Measurements from ENCODE around the gene B4GALT2.

The B4GALT2 gene

DNA sequence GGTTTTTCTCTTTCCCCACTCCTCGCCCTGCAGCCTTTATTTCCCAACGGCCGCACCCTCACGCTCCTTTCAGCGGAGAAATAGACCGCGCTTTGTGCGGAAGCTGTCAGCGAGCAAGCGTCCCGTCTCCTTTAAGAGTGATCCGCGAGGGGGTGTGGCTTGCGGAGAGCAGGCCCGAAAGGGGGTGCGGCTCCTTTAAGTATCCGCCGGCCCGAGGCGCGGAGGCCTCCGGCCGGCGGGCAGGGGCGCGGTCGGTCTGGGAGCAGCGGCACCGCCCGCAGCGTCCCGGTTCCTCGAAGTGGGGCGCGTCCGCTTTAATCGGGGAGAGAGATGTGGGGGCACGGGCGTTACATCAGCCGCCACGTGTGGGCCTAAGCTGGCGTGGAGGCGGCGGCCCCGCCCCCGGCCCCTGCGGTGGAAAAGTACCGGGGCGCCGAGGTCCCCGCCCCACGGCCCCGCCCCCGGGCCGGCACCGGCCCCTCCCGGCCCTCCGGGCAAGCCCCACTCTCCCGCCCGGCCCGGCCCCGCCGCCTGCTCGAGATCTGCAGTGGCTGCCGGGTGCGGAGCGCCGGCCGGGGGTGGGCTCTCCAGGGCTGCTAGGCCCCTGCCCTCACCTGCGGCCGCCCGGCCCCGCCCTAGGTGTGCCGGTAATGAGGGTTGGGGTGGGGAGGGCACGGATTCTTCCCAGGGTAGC is 51.0 kb downstream of the B4GALT2 start:
- DNase-seq (ENCODE audit: low spot score): peak; percentile 91

DNA sequence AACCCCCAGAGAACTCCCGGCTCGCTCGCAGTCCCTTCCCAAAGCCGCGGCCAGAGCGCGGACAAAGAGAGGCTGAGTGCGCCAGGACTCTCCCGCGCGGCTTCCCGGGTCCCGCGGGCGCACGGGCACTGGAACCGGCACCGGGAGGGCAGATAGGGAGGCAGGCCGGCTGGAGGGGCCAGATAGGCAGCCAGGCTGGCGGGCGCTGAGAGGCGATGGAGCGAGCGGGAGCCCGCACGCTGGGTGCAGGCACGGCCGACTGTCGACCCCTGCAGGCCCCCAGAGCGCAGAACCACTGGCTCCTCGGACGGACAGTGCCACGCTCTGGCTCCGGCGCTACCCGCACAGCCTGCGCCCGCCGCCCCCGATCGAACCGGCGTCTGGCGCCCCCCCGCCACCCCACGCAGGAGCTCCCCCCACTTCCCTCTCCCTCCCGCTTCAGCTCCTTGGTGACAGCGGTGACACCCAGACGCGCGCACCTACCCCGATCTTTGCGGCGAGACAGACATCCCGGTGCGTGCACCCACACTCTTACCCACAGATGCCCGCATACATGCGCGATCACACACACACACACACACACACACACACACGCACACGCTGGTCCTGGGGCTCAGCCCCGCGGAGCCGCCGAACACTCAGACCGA is 51.7 kb downstream of the B4GALT2 start:
- peak; percentile 37 for DNase-seq (ENCODE audit: low spot score)

DNA sequence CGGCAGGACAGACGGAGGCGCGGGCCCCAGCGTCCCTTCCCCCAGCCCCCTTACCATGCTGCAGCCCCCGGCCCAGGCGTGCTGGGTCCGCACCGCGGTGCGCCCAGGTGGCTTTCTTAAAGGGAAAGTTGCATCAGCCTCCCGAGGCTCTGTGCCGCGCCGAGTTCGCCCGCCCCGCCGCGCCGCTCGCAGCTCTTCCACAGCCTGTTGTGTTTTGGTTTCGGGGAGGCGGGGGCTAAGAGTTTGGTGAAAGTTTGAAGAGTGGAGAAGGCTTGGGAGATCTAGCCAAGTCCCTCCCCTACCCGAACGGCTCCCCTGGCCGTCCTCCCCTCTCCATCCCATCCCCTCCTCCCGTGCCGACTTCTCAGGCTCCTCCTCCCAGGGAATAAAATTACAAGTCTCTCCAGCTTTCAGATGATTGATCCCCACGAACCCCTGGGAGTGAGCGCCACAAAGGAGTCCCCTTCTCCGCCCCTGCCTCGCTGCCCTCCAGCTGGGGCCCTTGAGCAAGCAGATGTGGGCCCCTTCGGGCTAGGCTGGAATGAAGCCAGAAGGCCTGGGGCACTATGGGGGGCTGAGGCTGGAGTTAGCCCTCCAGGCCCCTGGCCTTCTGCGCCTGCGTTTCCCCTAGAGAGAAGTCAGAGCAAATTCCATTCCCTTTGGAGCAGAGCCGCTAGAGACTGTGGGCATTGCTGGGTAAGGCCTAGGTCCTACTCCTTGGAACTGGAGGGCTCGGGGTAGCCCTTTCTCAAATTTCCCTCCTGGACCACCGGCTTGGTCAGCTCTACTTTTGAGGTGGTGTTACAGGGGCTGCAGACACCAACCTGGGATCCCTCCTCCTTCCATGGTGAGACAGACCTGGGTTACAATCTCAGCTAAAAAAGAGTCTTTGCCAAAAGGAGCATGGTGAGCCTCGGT is 52.5 kb downstream of the B4GALT2 start, which contains the start of gene SLC6A9:
SLC6A9 (minus strand) TSS at position 211 of the 918 bp plus-strand sequence. CDS start 7,185 bp downstream, outside the sequence.
- peak; percentile 11 for DNase-seq (ENCODE audit: low spot score)

DNA sequence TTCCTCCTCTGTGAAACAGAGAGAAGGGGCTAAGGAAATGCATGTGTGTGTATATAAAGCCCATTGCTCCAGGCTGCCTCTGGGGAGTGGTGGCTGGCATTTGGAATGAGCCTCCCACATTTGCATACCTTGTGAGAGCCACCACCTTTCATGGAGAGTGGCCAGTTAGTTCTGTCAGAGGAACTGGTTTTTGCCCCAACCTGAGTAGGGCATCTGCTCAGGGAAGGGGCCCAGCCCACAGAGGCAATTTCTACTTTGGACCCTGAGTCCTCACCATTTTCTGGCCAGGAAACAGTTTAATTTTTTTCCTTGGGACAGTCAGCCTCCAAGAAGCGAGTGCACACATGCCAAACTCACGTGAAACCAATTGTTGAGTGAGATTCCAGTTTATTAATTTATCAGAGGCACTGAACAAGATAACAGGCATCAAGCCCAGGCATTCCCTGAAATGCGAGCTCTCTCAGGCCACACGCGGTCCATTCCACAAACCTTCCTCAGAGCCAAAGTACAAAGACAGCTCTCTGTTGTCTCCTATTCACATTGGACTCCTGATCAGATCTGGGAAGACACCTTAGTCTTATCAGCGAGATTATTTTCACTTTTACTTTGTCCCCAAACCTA is 53.3 kb downstream of the B4GALT2 start:
- DNase-seq (ENCODE audit: low spot score): no peak

DNA sequence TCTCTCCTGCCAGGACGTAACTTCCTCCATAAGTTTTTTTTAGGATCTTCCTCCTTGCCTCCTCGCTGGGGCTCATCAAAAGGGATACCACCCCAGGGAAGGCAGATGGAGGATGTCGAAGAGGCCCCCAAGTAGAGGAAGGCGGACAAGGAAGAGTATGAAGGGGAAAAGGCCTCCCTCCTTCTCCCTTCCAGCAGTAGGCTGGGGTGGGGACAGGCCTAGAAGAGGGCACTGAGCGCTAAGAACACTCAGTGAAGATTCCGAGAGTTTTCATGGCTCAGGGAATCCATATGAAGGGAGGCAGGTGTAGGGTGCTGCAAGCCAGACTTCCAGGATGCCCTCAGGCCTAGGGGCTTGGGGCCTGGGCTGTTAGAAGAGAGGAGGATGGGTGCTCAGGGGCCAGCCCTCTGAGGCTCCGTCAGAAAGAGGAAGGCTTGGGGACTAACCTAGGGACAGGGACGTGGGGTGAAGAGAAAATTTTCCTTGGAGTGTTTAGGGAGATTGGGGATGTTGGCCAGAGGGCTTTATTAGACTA is 54.1 kb downstream of the B4GALT2 start:
- DNase-seq (ENCODE audit: low spot score): no peak

DNA sequence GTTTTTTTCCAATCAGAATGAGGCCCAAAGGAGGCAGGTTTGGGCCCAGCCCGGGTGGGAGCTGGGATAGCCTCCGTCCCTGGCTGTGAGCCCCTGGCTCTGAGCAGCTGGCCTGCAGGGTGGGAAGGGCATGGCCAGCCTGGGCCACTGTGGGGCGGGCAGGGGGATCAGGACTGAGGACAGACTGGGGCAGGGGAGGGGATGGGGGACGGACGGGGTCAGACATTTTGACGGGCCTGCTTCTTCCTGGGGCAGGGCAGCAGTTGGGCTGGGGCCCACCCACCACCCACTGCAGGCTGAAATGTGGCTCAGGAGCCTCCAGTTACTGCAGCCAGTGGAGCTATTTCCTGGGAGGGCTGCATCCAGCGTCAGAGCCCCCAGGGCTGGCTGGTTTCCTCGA is 54.7 kb downstream of the B4GALT2 start:
- no peak for DNase-seq (ENCODE audit: low spot score)

DNA sequence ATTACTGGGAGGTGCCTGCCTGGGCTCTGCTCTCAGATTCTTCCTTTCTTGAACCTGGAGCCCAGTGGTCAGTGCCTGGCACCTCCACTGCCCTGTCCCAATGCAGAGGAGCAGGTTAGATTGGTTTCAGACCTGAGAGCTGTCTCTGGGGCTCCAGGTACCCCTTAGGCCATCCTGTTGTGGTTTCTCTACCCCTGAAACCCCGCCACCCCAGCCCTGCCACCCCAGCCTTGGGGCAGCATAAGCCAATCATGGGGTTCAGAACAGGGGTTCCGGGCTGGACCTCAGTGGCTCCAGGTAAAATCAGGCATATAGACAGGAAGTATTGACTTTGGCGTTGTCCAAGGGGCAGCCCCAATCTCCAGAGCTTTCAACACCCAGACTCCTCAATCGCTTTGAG is 55.4 kb downstream of the B4GALT2 start:
- DNase-seq (ENCODE audit: low spot score): no peak

DNA sequence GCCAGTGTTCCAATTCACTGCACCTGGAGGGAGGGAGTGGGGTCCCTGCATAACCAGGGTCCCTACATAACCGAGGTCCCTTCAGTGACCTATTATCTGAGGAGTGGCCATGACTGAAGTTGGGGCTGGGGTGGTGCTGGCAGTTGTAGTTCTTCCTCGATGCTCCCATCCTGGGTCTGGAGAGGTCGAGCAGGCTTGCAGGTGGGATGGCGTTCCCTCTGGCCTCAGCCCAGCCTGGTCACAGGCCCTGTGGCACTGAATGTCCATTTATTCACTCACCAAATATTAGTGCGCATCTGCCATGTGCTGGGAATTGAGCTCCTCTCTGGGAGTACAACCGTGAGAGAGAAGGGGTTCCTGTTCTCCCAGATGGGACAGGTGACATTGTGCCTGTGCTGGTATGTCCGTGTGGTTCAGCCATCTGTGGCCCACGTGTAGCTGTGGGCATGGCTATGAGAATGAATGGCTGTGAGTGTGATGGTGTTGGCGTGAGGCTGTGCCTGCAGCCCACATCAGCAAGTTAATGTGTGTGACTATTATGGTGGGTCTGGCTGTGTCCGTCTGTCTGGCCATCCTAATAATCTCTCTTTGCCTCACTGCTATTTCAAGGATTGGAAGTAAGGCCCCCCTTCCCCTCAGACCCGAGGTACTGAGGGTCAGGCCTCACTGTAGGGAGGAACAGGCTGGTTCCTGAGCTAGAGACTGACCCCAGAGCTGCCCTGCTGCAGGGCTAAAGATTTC is 56.1 kb downstream of the B4GALT2 start:
- DNase-seq (ENCODE audit: low spot score): no peak

DNA sequence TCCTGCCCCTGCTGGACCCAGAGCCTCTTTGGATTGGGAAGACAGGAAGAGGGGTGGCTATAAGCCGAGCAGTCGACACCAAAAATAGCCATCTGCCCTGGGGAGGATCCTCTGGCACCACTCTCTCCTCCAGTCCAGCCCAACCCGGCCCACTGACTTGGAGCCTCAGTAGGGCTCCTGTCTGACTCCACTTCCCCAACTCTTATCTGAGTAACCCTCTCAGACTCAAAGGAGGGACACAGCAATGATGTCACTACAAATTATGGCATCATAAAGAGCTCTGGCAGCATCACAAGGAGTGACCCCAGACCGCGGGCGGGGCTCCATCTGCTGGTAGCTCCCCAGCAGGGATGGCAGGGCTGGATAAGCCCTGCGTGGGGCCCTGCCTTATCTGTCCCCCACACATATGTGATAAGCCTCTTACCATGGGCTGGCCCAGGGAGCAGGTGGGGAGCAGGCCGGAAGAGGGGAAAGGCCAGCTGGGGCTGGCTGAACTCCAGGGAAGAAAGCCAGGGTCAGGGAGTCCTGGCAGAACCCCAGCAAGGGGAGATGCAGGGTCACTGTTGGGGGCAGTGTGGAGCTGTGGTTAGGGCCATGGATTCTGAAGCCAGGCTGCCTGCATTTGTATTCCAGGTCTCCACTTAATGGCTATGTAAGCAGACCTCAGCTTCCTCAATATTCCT is 56.9 kb downstream of the B4GALT2 start:
- no peak for DNase-seq (ENCODE audit: low spot score)

DNA sequence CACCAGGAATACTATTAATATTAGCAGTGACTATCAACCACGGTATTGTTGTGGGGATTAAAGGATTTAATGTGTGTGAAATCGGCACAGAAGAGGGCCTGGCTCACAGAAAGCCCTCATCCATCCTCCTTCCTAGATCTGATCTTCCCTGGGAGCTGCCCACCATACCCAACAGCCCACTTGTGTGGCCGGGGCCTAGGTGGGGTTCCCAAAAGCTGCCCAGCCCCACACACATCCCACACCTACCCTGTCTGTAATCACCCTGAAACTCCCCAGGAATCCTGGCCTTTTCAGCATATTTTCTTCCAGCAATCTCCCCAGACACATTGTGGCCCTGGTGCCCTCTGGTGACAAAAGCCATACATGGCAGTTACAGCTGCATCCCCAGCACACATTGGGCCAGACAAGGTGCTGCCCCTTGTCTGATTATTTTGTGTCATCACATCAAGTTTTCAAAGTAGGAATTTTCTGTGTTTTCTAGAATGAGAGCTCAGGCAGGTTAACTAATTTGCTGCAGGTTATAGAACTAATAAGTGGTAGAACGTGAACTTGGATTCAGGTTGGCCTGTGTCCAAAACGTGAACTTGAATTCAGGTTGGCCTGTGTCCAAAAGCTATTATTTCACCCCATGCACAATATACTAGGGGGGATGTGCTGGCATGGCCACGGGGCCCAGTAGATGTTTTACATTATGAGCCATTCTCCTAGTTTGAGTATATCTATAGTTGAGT is 57.6 kb downstream of the B4GALT2 start:
- peak; percentile 66 for DNase-seq (ENCODE audit: low spot score)

DNA sequence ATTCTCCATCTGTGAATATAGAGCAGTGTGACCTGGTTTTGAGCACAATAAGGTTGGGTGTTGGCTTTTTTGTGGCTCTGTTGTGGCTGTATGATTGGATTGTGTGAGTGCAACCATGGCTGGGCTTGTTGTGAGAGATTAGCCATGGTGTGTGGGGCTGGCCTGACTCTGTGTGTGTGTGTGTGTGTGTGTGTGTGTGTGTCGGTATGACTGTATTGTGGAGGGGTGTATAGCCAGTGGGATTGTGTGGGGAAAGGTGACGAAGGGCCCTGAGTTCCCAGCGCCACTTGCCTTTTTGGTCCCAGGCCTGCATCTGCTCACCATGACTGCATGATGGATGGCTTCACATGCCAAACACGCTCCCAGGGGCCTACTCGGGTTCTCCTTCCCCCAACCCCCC is 58.1 kb downstream of the B4GALT2 start:
- DNase-seq (ENCODE audit: low spot score): no peak

DNA sequence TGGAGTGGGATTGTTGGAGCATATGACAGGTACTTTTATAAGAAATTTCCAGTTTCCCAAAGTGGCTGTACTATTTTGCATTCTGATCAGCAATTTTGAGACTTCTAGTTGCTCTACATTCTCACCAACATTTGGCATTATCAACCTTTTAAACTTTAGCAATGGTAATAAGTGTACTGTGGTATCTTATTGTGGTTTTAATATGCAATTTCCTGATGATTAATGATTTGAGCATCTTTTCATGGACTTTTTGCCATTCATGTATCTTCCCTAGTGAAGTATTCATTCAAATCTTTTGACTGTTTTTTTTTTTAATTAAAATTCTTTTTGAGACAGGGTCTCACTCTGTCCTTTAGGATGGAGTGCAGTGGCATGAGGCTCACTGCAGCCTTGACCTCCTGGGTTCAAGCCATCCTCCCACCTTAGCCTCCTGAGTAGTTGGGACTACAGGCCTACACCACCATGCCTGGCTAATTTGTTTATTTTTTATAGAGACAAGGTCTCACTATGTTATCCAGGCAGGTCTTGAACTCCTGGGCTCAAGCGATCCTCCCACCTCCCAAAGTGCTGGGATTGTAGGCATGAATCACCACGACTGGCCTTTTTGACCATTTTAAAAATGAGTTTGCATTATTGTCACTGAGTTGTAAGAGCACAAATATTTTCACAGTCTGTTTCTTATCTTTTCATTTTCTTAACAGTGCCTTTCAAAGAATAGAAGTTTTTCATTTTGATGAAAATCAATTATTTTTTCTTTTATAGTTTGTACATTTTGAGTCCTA is 60.1 kb downstream of the B4GALT2 start:
- DNase-seq (ENCODE audit: low spot score): no peak

DNA sequence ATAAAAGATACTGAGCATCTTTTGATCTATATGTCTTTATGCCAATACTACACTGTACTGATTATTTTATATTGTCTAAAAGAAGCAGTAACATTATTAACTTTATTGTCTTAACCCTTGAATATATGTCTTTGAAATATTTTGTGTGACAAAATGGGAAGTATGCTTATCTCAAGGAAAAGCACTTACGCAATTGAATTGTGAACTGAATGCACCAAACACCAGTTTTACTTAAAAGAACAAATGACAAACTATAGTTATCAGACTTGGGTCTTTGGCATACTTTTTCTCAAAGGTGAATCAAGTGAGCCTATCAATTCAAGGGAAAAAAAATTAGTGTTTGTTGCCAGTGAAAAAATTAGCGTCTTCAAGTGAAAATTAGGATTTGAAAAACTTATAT is 61.4 kb downstream of the B4GALT2 start:
- no peak for DNase-seq (ENCODE audit: low spot score)

Measured in LoVo (cell line).